HG02884 (cell line): ENCODE data around the gene PTHLH.

Source experiments
- ATAC-seq: cut with Tn5 transposase; IDR thresholded peaks from one replicate; pipeline ENCODE4 v1.9.1; 2021; ENCODE audit warnings: mild to moderate bottlenecking, moderate library complexity; ENCODE audit not compliant: unreplicated experiment

Gene PTHLH

GRCh38 chr12:27972721-27973120 is at the start of gene PTHLH:
Gene PTHLH, minus strand, starts transcription at chr12:27972733. Its CDS starts 3,239 bp downstream, at chr12:27969494.
- no peak for ATAC-seq

- ATAC-seq: no peak
Observed at GRCh38 chr12:28021704-28022103, 49.2 kb upstream of the PTHLH start.

GRCh38 chr12:28017873-28018255 is 45.3 kb upstream of the PTHLH start:
- no peak for ATAC-seq

- ATAC-seq: no peak
Observed at GRCh38 chr12:28017126-28017872, 44.8 kb upstream of the PTHLH start.

GRCh38 chr12:28015165-28015564 is 42.6 kb upstream of the PTHLH start:
- no peak for ATAC-seq

- ATAC-seq: no peak
Observed at GRCh38 chr12:28014196-28014595, 41.7 kb upstream of the PTHLH start.

GRCh38 chr12:28012333-28012918 is 39.9 kb upstream of the PTHLH start:
- ATAC-seq: no peak

- no peak for ATAC-seq
Observed at GRCh38 chr12:28010036-28010435, 37.5 kb upstream of the PTHLH start.

- no peak for ATAC-seq
Observed at GRCh38 chr12:27999970-28000369, 27.4 kb upstream of the PTHLH start.

- no peak for ATAC-seq
Observed at GRCh38 chr12:27999521-27999920, 27.0 kb upstream of the PTHLH start.

- ATAC-seq: no peak
Observed at GRCh38 chr12:27998658-27999057, 26.1 kb upstream of the PTHLH start.

GRCh38 chr12:27998170-27998569 is 25.6 kb upstream of the PTHLH start:
- no peak for ATAC-seq

GRCh38 chr12:27996761-27997160 is 24.2 kb upstream of the PTHLH start:
- ATAC-seq: no peak

GRCh38 chr12:27995406-27995805 is 22.9 kb upstream of the PTHLH start:
- ATAC-seq: no peak

- ATAC-seq: no peak
Observed at GRCh38 chr12:27988594-27989233, 16.2 kb upstream of the PTHLH start.

GRCh38 chr12:27987331-27987730 is 14.8 kb upstream of the PTHLH start:
- no peak for ATAC-seq

- ATAC-seq: no peak
Observed at GRCh38 chr12:27984275-27984674, 11.7 kb upstream of the PTHLH start.

GRCh38 chr12:27982951-27983350 is 10.4 kb upstream of the PTHLH start:
- ATAC-seq: no peak

- ATAC-seq: no peak
Observed at GRCh38 chr12:27982385-27982784, 9.9 kb upstream of the PTHLH start.

GRCh38 chr12:27981874-27982273 is 9.3 kb upstream of the PTHLH start:
- no peak for ATAC-seq

- no peak for ATAC-seq
Observed at GRCh38 chr12:27979145-27979544, 6.6 kb upstream of the PTHLH start.
